ENCODE data around the gene HPSE2.

DNA sequence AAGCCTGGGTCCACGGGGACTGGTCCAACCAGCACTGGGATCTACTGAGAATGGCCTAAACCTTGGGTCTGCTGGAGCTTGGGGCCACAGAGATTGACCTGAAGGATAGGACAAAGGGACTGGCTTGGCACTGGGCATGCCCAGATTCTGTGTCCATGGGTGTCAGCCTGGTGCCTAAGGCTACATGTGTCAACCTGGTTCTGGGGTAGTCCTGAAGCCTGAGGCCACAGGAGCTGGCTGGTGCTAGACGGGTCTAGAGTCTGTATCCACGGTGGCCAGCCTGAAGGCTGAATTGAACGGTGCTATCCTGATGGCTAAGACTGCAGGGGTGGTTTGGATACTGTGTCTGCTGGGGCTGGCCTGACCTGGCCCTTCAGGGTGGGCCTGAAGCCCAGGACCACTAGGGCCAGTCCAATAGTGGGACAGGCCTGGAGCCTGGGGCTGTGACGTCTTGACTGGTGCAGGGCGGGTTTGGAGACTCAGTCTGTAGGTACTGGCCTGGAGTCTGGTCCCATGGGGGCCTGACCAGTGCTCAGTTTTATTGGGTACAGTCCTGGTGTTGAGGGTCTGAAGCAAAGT is 636.5 kb downstream of the HPSE2 start:
- TF ChIP-seq, protein P1, sequence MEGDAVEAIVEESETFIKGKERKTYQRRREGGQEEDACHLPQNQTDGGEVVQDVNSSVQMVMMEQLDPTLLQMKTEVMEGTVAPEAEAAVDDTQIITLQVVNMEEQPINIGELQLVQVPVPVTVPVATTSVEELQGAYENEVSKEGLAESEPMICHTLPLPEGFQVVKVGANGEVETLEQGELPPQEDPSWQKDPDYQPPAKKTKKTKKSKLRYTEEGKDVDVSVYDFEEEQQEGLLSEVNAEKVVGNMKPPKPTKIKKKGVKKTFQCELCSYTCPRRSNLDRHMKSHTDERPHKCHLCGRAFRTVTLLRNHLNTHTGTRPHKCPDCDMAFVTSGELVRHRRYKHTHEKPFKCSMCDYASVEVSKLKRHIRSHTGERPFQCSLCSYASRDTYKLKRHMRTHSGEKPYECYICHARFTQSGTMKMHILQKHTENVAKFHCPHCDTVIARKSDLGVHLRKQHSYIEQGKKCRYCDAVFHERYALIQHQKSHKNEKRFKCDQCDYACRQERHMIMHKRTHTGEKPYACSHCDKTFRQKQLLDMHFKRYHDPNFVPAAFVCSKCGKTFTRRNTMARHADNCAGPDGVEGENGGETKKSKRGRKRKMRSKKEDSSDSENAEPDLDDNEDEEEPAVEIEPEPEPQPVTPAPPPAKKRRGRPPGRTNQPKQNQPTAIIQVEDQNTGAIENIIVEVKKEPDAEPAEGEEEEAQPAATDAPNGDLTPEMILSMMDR (IDR thresholded peaks at IDR 0.05), result no peak
- TF ChIP-seq POLR2A (IDR thresholded peaks at IDR 0.05; ENCODE audit: low read depth) (no peak), EP300 (IDR thresholded peaks at IDR 0.05) (no peak), POLR2AphosphoS5 (IDR thresholded peaks at IDR 0.05) (no peak)

All from esophagus muscularis mucosa (tissue), 4 donors.